Ramos (cell line): Measurements from ENCODE around the gene UBA52.

Experiments
- in situ Hi-C: fragments of 300-500 bp; cut with MboI; formaldehyde crosslinking; loops from one replicate; pipeline ENCODE4 v1.14.3; 2022; ENCODE audit warnings: low sequenced_read_pairs; ENCODE audit not compliant: unreplicated experiment

Gene UBA52

GRCh38 chr19:18543814-18544475 lies 27.7 kb upstream of the UBA52 start:
- in situ Hi-C loops: no loop called here

- in situ Hi-C loops: no loop called here
These were observed 20.0 kb upstream of the UBA52 start for GRCh38 chr19:18551631-18552030.

- in situ Hi-C loops: no loop called here
These were observed 14.1 kb upstream of the UBA52 start, which contains the start of gene KXD1 for GRCh38 chr19:18557411-18558201. Gene KXD1 (plus strand): TSS chr19:18557870. CDS start chr19:18562057, 4,187 bp downstream.

GRCh38 chr19:18558202-18558555 lies 13.5 kb upstream of the UBA52 start:
- in situ Hi-C loops: no loop called here

- in situ Hi-C loops: no loop called here
These were observed 13.1 kb upstream of the UBA52 start for GRCh38 chr19:18558604-18559003.

- in situ Hi-C loops: no loop called here
These were observed 12.0 kb upstream of the UBA52 start for GRCh38 chr19:18559685-18560084.

GRCh38 chr19:18562086-18562485 lies 9.6 kb upstream of the UBA52 start:
- in situ Hi-C loops: no loop called here

GRCh38 chr19:18566953-18567352 lies 4.7 kb upstream of the UBA52 start:
- in situ Hi-C loops: no loop called here

- in situ Hi-C loops: no loop called here
These were observed 3.3 kb upstream of the UBA52 start for GRCh38 chr19:18568367-18568766.

GRCh38 chr19:18574691-18575291 lies 3.1 kb downstream of the UBA52 start:
- in situ Hi-C loops: no loop called here

- in situ Hi-C loops: no loop called here
These were observed 4.7 kb downstream of the UBA52 start for GRCh38 chr19:18576383-18576782.

GRCh38 chr19:18577365-18577914 lies 5.8 kb downstream of the UBA52 start:
- in situ Hi-C loops: no loop called here

- in situ Hi-C loops: no loop called here
These were observed 8.7 kb downstream of the UBA52 start for GRCh38 chr19:18580311-18580710.

- in situ Hi-C loops: no loop called here
These were observed 14.6 kb downstream of the UBA52 start for GRCh38 chr19:18586306-18586705.

- in situ Hi-C loops: no loop called here
These were observed 15.9 kb downstream of the UBA52 start for GRCh38 chr19:18587561-18587960.

GRCh38 chr19:18587962-18588610 lies 16.4 kb downstream of the UBA52 start:
- in situ Hi-C loops: no loop called here

GRCh38 chr19:18588611-18589379 lies 17.1 kb downstream of the UBA52 start, which contains the start of gene REX1BD:
Gene REX1BD (plus strand): TSS chr19:18588798. CDS start chr19:18588802, 4 bp downstream.
- in situ Hi-C loops: no loop called here

GRCh38 chr19:18589380-18590272 lies 18.0 kb downstream of the UBA52 start:
- in situ Hi-C loops: no loop called here
